OCI-LY1 (cell line): ENCODE results near the gene FNDC11.

ENCODE experiments used
- CTCF ChIP-seq: fragments of 200-600 bp; sonication (generic), shearing (Covaris generic); IDR thresholded peaks from 2 replicates; pipeline ENCODE4 v1.5.1; 2017; ENCODE audit warnings: mild to moderate bottlenecking, antibody characterized with exemption, low read length, moderate library complexity, mixed read lengths
- EZH2 ChIP-seq: fragments of 200-600 bp; sonication (generic), shearing (Covaris generic); IDR thresholded peaks from 2 replicates; pipeline ENCODE4 v1.8.0; 2017; ENCODE audit warnings: borderline replicate concordance, mixed run types, mild to moderate bottlenecking, antibody characterized with exemption, low read length, moderate library complexity, mixed read lengths

GRCh38 chr20:63556873-63557478, 3.0 kb downstream of the FNDC11 start:
- TF ChIP-seq CTCF = no peak
- no peak for TF ChIP-seq EZH2
